ENCODE results near the gene CDK19. TPM values are rescaled to one million over a fixed set of nuclear protein-coding genes. Genes with fewer than 3 reads are reported as not detected.
"Not testable (repeated sequence)": the region's sequence is repeated elsewhere in the genome, so short reads cannot be mapped to it uniquely, and the experiment has no call there.

The CDK19 gene
- total and polyA plus RNA-seq, 4 donors: 19.7 to 39.6 (median 29.8) TPM

GRCh38 chr6:110720066-110720465, 95.2 kb downstream of the CDK19 start:
- no peaks in the 10 kb centered on the region for H3K9me3 ChIP-seq (ENCODE audit: control insufficient read depth, insufficient read depth, low read length)
- no peaks in the 10 kb centered on the region for H3K4me1 ChIP-seq (ENCODE audit: control insufficient read depth, insufficient read depth, low read length)
- no peak overlapping the region for H3K4me3 ChIP-seq (ENCODE audit: low read depth, low read length)
- H3K27ac ChIP-seq (ENCODE audit: low read depth, low read length): no peak overlapping the region
- no peaks in the 10 kb centered on the region for H3K36me3 ChIP-seq (ENCODE audit: control insufficient read depth, insufficient read depth, low read length)
- H3K27me3 ChIP-seq (ENCODE audit: control insufficient read depth, insufficient read depth, low read length): no peaks in the 10 kb centered on the region
- DNase-seq (ENCODE audit: low read depth in 4 of 6, low spot score in 6 of 6): peak in 2 of 6 donors; percentile 23 to 35
- WGBS (ENCODE audit: insufficient coverage): 41% methylated on average over 3 of the region's 3 CpGs

- not testable (repeated sequence) for H3K4me3 ChIP-seq (ENCODE audit: low read depth, low read length); H3K36me3 ChIP-seq (ENCODE audit: control insufficient read depth, insufficient read depth, low read length); H3K4me1 ChIP-seq (ENCODE audit: control insufficient read depth, insufficient read depth, low read length); H3K9me3 ChIP-seq (ENCODE audit: control insufficient read depth, insufficient read depth, low read length); H3K27me3 ChIP-seq (ENCODE audit: control insufficient read depth, insufficient read depth, low read length); H3K27ac ChIP-seq (ENCODE audit: low read depth, low read length); DNase-seq (ENCODE audit: low read depth in 4 of 6, low spot score in 6 of 6)
- no CpG with 5 or more reads among the region's 7 CpGs for WGBS (ENCODE audit: insufficient coverage)
These were observed 95.7 kb downstream of the CDK19 start for GRCh38 chr6:110719601-110720000.

DNA sequence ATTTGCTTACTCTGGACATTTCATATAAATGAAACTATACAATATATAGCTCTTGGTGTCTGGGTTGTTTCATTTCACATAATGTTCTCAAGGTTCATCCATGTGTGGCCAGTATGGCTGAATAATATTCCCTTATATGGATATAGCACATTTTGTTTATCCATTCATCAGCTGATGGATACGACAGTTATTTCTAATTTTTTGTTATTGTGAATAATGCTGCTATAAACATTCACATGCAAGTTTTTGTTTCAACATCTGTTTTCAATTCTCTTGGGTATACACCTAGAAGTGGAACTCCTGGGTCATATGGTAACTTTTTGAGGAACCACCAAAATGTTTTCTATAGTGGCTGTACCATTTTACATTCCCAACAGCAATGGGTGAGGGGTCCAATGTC, 101.1 kb downstream of the CDK19 start:
- Histone ChIP-seq H3K9me3 (ENCODE audit: control insufficient read depth, insufficient read depth, low read length) (no peaks in the 10 kb centered on the region), H3K27me3 (ENCODE audit: control insufficient read depth, insufficient read depth, low read length) (no peaks in the 10 kb centered on the region), H3K27ac (ENCODE audit: low read depth, low read length) (no peak overlapping the region), H3K4me1 (ENCODE audit: control insufficient read depth, insufficient read depth, low read length) (no peaks in the 10 kb centered on the region), H3K4me3 (ENCODE audit: low read depth, low read length) (no peak overlapping the region), H3K36me3 (ENCODE audit: control insufficient read depth, insufficient read depth, low read length) (no peaks in the 10 kb centered on the region)
- WGBS (ENCODE audit: insufficient coverage): no CpG with 5 or more reads among the region's 1 CpG
- no peak for DNase-seq (ENCODE audit: low read depth in 4 of 6, low spot score in 6 of 6)

DNA sequence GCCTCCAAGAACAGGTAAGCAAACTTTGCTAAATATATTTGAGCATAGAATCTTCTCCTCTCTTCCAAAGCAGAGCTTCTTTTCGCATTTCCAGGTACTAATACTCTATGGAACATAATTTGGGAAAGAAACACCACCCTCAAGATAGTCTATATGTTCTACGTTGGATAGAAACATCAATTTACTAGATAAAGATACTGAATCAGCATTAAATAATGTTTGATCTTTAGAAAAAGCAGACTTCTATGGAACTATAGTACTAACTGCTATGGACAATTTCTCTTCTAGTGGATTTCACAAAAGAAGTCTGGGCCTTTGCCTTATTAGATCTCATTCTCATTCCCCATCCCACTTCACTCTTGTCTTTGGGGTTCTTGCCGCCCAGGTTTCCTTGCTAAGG, 103.0 kb downstream of the CDK19 start:
- 100% methylated on average over 1 of the region's 3 CpGs for WGBS (ENCODE audit: insufficient coverage)
- no peak overlapping the region for H3K4me3 ChIP-seq (ENCODE audit: low read depth, low read length)
- no peak for DNase-seq (ENCODE audit: low read depth in 4 of 6, low spot score in 6 of 6)
- H3K27me3 ChIP-seq (ENCODE audit: control insufficient read depth, insufficient read depth, low read length): no peaks in the 10 kb centered on the region
- H3K4me1 ChIP-seq (ENCODE audit: control insufficient read depth, insufficient read depth, low read length): no peaks in the 10 kb centered on the region
- no peak overlapping the region for H3K27ac ChIP-seq (ENCODE audit: low read depth, low read length)
- no peaks in the 10 kb centered on the region for H3K36me3 ChIP-seq (ENCODE audit: control insufficient read depth, insufficient read depth, low read length)
- no peaks in the 10 kb centered on the region for H3K9me3 ChIP-seq (ENCODE audit: control insufficient read depth, insufficient read depth, low read length)

GRCh38 chr6:110710115-110710514, 105.2 kb downstream of the CDK19 start:
- H3K9me3 ChIP-seq (ENCODE audit: control insufficient read depth, insufficient read depth, low read length): no peaks in the 10 kb centered on the region
- no peak overlapping the region for H3K27ac ChIP-seq (ENCODE audit: low read depth, low read length)
- no peaks in the 10 kb centered on the region for H3K27me3 ChIP-seq (ENCODE audit: control insufficient read depth, insufficient read depth, low read length)
- no peaks in the 10 kb centered on the region for H3K36me3 ChIP-seq (ENCODE audit: control insufficient read depth, insufficient read depth, low read length)
- WGBS (ENCODE audit: insufficient coverage): no CpG with 5 or more reads among the region's 3 CpGs
- H3K4me1 ChIP-seq (ENCODE audit: control insufficient read depth, insufficient read depth, low read length): no peaks in the 10 kb centered on the region
- no peak overlapping the region for H3K4me3 ChIP-seq (ENCODE audit: low read depth, low read length)
- peak in 1 of 6 donors; percentile 62 for DNase-seq (ENCODE audit: low read depth in 4 of 6, low spot score in 6 of 6)

DNA sequence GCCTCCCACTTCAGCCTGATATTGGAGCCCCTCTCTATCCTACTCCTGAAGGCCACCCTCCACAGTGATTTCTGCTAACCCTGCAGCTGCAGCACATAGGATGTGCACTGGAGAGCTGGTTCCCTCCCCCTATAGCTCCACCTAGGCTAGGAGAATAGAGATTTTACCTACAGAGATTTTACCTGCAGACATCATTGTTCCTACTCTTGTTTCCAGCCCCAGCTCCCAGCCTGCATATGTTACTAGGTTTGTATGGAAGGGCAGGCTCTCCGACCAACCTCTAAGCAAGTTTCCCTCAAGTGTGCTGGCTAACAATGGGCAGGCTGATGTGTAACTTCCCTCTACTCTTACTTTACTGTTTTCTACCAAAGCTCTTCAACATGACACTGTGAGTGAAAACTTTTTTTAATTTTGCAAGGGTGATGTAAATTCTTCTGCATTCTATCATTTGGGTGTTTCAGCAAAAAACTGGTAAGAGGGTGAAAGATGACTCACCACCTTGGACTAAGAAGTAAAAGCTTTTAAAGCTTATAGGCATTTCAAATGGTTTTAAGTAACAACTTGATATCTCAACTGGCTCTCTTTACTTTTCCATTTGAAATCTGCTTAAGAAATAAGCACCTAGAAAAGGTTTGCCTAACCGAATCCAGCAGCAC, 106.8 kb downstream of the CDK19 start:
- no peaks in the 10 kb centered on the region for H3K4me1 ChIP-seq (ENCODE audit: control insufficient read depth, insufficient read depth, low read length)
- H3K27ac ChIP-seq (ENCODE audit: low read depth, low read length): no peak overlapping the region
- H3K9me3 ChIP-seq (ENCODE audit: control insufficient read depth, insufficient read depth, low read length): no peaks in the 10 kb centered on the region
- 100% methylated on average over 1 of the region's 2 CpGs for WGBS (ENCODE audit: insufficient coverage)
- no peaks in the 10 kb centered on the region for H3K27me3 ChIP-seq (ENCODE audit: control insufficient read depth, insufficient read depth, low read length)
- no peak overlapping the region for H3K4me3 ChIP-seq (ENCODE audit: low read depth, low read length)
- no peaks in the 10 kb centered on the region for H3K36me3 ChIP-seq (ENCODE audit: control insufficient read depth, insufficient read depth, low read length)
- no peak for DNase-seq (ENCODE audit: low read depth in 4 of 6, low spot score in 6 of 6)

DNA sequence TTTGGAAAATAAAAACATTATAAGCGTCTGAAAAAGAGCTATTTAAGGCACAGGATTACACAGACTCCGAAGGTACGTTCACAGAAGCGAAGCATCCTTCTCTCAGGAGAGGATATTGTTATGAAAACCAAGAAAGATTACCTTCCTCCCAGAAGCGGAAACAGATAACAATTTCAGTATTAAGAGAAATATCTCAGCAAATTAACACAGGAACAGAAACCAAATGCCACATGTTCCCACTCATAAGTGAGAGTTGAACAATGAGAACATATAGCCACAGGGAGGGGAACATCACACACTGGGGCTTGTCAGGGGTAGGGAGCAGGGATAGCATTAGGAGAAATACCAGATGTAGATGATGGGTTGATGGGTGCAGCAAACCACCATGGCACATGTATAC, 109.7 kb downstream of the CDK19 start:
- Histone ChIP-seq H3K4me1 (ENCODE audit: control insufficient read depth, insufficient read depth, low read length) (no peaks in the 10 kb centered on the region), H3K27ac (ENCODE audit: low read depth, low read length) (no peak overlapping the region), H3K27me3 (ENCODE audit: control insufficient read depth, insufficient read depth, low read length) (no peaks in the 10 kb centered on the region), H3K36me3 (ENCODE audit: control insufficient read depth, insufficient read depth, low read length) (no peaks in the 10 kb centered on the region), H3K4me3 (ENCODE audit: low read depth, low read length) (no peak overlapping the region), H3K9me3 (ENCODE audit: control insufficient read depth, insufficient read depth, low read length) (no peaks in the 10 kb centered on the region)
- DNase-seq (ENCODE audit: low read depth in 4 of 6, low spot score in 6 of 6): no peak
- 80% methylated on average over 1 of the region's 5 CpGs for WGBS (ENCODE audit: insufficient coverage)

- no peak overlapping the region for H3K27ac ChIP-seq (ENCODE audit: low read depth, low read length)
These were observed 111.2 kb downstream of the CDK19 start for GRCh38 chr6:110703906-110704594.

GRCh38 chr6:110703010-110703905, 112.0 kb downstream of the CDK19 start:
- DNase-seq (ENCODE audit: low read depth in 4 of 6, low spot score in 6 of 6): no peak
- H3K27me3 ChIP-seq (ENCODE audit: control insufficient read depth, insufficient read depth, low read length): no peaks in the 10 kb centered on the region
- H3K9me3 ChIP-seq (ENCODE audit: control insufficient read depth, insufficient read depth, low read length): no peaks in the 10 kb centered on the region
- H3K36me3 ChIP-seq (ENCODE audit: control insufficient read depth, insufficient read depth, low read length): no peaks in the 10 kb centered on the region
- H3K4me1 ChIP-seq (ENCODE audit: control insufficient read depth, insufficient read depth, low read length): no peaks in the 10 kb centered on the region
- H3K4me3 ChIP-seq (ENCODE audit: low read depth, low read length): no peak overlapping the region
- no CpG with 5 or more reads among the region's 2 CpGs for WGBS (ENCODE audit: insufficient coverage)
- H3K27ac ChIP-seq (ENCODE audit: low read depth, low read length): no peak overlapping the region

More at GRCh38 chr6:110703906-110704594, 111.2 kb downstream of the CDK19 start:
- no peak for DNase-seq (ENCODE audit: low read depth in 4 of 6, low spot score in 6 of 6)
- Histone ChIP-seq H3K27me3 (ENCODE audit: control insufficient read depth, insufficient read depth, low read length) (no peaks in the 10 kb centered on the region), H3K4me1 (ENCODE audit: control insufficient read depth, insufficient read depth, low read length) (no peaks in the 10 kb centered on the region), H3K4me3 (ENCODE audit: low read depth, low read length) (no peak overlapping the region), H3K36me3 (ENCODE audit: control insufficient read depth, insufficient read depth, low read length) (no peaks in the 10 kb centered on the region), H3K9me3 (ENCODE audit: control insufficient read depth, insufficient read depth, low read length) (no peaks in the 10 kb centered on the region)

Data from spinal cord (tissue), 10 donors.